Measurements from ENCODE around the gene HSPA4L. TPM values are rescaled to one million over a fixed set of nuclear protein-coding genes. Genes with fewer than 3 reads are reported as not detected.

HSPA4L gene
- total RNA-seq, 1 experiment from 2014 or later: 19.0 TPM

DNA sequence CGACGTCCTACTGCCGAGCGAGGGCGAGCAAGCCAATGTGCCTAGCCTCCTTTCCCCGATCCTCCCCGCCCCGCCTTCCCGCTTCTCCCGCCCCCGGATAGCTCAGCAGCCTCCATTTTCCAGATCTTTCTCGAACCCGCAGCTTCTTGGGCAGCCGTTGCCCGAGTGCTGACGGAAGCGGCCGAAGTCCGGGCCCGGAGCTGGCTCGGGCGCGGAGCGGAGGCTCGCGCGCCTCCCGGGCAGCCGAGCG, 172 bp upstream of the HSPA4L start:
- DNase-seq (ENCODE audit: low spot score): peak; percentile 85
- in situ Hi-C loops (cut with HindIII; ENCODE audit: low sequenced_read_pairs): no loop called here

DNA sequence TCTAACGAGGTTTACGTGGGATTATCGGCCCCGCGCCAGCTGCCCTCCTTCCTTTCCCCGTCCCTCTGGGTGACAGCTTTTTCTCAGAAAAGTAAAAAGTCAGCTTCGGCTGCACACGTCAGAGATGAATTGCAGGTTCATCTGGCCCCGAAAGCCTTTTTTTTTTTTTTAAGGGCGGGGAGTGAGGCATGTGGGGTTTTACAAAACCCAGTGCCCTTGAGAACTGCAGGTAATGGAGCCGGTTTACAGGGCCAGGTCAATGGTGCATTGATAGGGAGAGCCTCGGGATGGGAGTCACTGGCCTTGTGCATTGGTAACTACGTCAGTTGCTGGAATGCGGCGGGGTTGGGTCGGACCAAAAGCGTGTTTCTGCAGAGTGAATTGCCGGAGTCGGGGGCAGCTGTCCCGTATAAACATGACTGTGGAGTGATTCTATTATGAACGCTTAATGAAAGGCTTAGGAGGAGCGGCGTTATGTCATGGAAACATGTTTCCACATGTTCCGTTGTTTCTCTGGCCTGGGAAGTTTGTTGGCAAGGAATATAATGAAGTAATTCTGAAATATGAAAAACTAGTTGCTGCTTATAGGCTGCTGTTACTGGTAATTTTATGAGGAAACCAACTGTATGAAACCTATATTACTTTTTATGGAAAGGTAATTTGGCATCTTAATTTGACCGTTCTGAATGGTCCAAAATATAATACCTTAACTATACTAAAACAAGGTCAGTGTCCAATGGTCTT, 1.1 kb downstream of the HSPA4L start:
- DNase-seq (ENCODE audit: low spot score): peak; percentile 83
- in situ Hi-C loops (cut with HindIII; ENCODE audit: low sequenced_read_pairs): no loop called here

DNA sequence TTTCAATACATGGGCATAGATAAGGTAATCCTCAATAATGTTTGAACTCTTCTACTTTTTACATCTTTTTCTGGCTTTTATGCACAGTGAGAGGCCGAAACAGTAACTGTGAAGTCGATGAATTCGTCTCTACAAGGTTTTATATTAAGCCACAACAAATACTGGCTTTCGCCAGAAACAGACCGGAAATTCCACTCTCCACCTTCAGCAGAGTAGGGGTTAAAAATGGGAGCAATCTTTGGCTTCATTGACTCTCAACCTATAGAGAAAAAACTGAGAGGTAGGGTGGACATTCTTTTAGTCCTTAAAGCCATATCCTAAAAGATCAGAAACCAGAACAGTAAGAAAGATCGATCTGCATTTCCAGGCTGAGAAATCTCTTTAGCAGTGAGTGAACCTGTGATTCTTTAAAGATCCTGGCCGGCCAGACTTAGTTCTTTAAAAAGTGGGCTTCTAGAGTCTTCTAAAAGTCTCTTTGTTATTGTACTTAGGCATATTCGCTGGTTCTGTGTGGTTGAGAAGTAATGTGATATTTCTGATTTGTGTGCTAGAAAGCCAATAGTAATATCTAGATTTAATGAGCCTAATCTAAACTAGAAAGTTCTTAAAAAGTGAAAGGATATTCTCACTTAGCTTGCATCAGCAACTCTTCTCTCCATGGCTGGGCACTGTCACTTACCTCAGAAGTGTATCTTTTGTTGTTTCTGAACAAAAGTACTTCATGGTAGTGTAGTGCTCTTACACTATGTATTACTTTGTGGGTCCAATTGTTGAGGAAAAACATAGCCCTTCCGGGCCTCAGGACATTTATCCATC, 2.0 kb downstream of the HSPA4L start:
- in situ Hi-C loops (cut with HindIII; ENCODE audit: low sequenced_read_pairs): no loop called here
- peak; percentile 35 for DNase-seq (ENCODE audit: low spot score)

DNA sequence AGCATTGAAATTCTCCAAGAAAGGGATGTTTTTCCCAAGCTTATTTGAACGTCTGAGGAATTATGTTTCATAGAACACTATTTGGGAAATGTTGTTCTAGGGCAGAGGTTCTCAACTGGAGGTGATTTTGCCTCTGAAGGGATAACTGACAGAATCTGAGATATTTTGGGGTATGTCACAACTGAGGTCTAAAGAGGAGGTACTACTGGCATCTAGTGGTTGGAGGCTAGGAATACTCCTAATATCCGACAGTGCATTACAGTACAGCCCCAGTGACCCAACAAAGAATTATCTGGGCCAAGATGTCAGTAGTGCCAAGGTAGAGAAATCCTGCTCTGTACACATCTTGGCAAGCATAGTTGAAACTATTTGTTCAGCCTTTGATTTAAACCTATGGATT, 6.4 kb downstream of the HSPA4L start:
- in situ Hi-C loops (cut with HindIII; ENCODE audit: low sequenced_read_pairs): no loop called here
- DNase-seq (ENCODE audit: low spot score): no peak

DNA sequence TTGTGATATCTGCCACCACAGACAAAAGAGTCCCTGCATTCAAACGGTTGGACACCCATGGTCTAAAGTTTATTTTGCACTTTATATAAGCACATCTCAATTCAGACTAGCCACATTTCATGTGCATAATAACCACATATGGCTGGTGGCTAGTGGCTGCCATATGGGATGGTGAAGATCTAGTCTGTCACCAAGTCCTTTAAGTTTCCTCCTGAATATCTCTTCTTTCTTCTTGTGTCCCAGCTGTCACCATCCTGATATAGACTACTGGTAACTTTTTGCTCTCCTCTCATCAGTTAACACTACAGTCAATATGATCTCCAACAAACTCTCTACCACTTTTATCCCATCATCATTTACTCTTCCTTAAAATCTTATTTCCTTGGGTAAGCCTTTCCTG, 9.3 kb downstream of the HSPA4L start:
- DNase-seq (ENCODE audit: low spot score): no peak
- in situ Hi-C loops (cut with HindIII; ENCODE audit: low sequenced_read_pairs): no loop called here

DNA sequence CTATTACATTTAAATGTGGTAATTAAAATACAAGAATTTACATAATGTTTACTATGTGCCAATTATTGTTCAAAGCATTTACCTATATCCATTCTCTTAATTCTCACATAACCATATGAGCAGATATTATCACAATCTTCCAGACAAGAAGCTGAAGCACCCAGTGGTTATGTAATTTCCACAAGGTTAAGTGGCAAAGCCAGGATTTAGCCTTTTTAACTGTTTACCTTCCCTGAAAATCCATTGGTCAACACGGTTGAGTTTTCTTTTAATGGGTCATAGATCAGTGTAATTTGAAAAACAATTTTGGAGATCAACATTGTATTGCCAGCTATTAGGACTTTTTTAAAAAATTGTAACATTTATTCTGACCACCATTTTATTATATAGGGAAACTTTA, 11.4 kb downstream of the HSPA4L start:
- DNase-seq (ENCODE audit: low spot score): no peak
- in situ Hi-C loops (cut with HindIII; ENCODE audit: low sequenced_read_pairs): no loop called here

DNA sequence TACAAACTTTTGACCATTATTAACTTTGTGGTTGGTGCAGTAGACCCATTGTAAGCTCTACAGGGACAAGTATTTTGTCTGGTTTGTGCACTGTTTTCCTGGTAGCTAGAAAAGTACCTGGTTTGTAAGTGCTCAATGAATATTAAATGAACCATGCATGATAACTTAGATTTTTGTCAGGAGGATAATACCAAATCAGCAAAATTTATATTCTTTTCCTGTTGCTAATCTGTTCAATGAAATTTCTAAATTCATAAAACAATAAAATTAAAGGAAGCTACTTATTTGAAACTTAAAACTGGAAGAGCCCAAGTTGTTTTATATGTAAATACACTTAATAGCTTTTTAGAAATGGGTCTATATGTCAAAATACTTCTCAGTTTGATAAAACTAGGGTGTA, 17.6 kb downstream of the HSPA4L start:
- no peak for DNase-seq (ENCODE audit: low spot score)
- in situ Hi-C loops (cut with HindIII; ENCODE audit: low sequenced_read_pairs): no loop called here

DNA sequence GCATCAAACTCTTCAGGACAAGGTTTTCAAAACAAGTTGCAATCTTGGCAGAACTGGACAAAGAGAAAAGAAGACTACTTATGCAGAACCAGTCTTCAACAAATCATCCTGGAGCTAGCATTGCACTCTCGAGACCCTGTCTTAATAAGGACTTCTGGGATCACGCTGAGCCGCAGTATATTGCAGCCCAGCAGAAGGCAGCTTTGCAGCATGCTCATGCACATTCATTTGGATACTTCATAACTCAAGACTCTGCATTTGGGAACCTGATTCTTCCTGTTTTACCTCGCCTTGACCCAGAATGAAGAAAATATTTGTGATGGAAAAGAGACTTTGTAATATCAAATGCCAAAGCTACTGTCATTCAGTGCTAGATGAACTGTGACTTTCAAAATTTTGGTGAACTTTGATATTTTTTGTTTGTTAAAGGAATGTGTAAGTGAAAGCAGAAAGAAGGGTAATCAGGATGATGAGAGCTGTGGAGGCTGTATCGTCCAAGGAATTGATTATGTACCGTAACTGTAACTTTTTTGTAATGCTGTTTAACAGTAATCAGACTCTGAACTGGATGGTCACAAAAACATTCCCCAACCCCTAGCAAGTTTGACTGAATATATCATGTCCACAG, 27.2 kb downstream of the HSPA4L start:
- DNase-seq (ENCODE audit: low spot score): no peak
- in situ Hi-C loops (cut with HindIII; ENCODE audit: low sequenced_read_pairs): no loop called here

DNA sequence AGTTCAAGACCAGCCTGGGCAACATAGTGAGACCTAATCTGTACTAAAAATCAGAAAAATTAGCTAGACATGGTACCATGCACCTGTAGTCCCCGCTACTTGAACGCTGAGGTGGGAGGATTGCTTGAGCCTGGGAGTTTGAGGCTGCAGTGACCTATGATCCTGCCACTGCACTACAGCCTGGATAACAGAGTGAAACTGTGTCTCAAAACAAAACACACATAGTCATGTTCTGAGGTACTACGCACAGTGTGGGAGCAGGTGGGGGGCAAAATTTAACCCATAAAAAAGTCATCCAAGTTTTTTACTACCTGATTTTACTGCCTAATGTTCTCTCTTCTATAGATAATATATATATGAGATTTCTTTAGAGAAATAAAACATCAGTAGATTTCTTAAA, 28.4 kb downstream of the HSPA4L start:
- DNase-seq (ENCODE audit: low spot score): no peak
- in situ Hi-C loops (cut with HindIII; ENCODE audit: low sequenced_read_pairs): no loop called here

DNA sequence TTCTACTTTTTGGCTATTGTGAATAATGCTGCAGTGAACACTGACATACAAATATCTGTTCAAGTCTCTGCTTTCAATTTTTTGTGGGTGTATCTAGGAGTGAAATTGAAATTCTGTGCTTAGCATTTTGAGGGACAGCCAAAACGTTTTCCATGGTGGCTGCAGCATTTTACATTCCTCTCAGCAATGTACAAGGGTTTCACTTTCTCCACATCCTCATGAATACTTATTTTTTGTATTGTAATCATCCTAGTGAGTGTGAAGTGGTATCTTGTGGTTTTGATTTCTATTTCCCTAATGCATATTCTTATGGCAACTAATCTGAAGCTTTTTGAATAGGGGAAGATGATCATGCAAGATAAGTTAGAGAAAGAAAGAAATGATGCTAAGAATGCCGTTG, 40.3 kb downstream of the HSPA4L start:
- in situ Hi-C loops (cut with HindIII; ENCODE audit: low sequenced_read_pairs): no loop called here
- DNase-seq (ENCODE audit: low spot score): no peak

DNA sequence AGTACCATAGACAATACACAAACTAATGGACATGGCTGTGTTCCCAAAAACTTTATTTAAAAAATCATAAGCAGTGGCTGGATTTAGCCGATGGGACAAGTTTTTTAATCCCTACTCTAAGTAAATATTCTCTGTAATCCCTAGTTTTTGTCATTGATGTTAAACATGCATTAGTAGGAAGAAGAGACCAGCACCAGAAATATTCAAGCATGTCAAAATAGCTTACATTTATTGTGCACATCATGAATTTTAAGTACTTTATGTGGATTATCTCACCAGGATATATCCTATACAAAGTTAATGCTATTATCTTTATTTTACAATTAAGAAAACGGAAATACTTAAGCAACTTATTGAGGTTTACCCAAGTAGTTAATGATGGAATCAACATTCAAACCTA, 46.0 kb downstream of the HSPA4L start:
- no peak for DNase-seq (ENCODE audit: low spot score)
- in situ Hi-C loops (cut with HindIII; ENCODE audit: low sequenced_read_pairs): no loop called here

DNA sequence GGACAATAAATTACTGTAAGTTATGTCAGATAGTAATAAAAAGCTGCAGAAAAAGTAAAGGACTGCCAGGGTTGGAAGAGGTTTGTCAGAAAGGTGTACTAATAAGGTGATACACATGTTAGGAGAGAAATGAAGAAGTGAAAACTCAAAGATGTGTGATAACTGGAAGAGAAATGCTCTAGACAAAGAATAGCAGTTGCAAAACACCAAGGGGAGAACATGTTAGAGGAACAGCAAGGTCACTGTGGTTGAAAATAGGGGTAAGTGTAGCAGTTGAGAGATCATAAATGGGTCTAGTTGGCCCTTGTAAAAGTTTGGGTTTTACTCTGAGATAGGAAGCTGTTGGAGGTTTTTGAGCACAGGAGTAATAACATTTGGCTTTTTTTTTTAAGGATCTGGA, 46.9 kb downstream of the HSPA4L start:
- in situ Hi-C loops (cut with HindIII; ENCODE audit: low sequenced_read_pairs): no loop called here

DNA sequence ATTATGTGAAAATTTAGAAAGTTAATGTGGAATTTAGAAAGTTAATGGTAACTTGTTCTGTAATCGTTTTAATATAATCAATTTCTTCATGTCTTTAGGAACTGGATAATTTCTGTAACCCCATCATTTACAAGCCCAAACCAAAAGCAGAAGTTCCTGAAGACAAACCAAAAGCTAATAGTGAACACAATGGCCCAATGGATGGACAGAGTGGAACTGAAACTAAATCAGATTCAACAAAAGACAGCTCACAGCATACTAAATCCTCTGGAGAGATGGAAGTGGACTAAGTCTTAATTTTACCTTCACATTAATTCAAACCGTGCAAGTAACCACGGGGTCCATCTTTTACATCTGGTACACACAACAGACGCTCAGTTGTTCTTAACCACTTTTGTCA, 50.5 kb downstream of the HSPA4L start:
- in situ Hi-C loops (cut with HindIII; ENCODE audit: low sequenced_read_pairs): no loop called here

More for the DNA sequence above, 46.9 kb downstream of the HSPA4L start:
- no peak for DNase-seq (ENCODE audit: low spot score)

DNA sequence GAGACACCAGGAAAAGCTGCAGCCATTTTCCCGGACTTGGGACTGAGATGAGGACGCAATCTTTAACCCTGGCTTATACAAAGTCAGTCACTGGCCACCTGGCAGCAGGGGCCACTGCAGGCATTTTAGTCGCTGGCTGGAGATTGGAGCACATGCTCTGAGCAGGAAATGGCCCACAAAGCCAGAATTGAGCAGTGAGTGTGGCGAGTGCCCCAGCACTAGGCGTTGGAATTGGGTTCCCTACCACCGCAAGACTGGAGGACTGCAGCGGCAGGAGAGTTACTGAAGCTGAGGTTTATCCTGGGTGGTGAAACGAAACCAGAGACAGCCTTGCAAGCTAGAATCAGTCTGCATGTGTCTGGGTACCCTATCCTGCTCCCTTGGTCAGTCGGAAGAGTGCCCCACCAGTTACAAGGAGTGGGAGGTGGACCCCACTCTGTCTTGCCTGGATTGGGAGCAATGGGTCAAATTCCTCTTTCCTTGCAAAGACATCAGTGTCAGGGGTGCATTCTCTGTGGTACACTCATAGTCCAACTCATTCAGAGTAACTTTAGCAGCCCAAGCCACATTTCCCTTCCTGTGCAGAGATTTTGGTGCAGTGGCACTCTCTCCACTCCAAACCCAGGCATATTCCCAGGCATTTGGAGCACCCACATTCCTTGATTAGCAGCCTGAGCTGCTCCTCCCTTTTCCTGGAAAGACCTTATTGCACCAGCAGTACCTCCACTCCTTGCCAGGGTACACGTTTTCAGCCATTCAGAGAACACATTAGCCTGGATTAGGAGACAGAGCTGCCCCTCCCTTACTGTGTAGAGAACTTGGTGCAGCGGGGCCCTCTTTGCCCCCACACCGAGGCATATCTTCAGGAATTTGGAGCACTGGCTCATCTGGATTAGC, 61.8 kb downstream of the HSPA4L start:
- in situ Hi-C loops (cut with HindIII; ENCODE audit: low sequenced_read_pairs): no loop called here
- DNase-seq (ENCODE audit: low spot score): no peak

More for the DNA sequence above, 50.5 kb downstream of the HSPA4L start:
- no peak for DNase-seq (ENCODE audit: low spot score)

DNA sequence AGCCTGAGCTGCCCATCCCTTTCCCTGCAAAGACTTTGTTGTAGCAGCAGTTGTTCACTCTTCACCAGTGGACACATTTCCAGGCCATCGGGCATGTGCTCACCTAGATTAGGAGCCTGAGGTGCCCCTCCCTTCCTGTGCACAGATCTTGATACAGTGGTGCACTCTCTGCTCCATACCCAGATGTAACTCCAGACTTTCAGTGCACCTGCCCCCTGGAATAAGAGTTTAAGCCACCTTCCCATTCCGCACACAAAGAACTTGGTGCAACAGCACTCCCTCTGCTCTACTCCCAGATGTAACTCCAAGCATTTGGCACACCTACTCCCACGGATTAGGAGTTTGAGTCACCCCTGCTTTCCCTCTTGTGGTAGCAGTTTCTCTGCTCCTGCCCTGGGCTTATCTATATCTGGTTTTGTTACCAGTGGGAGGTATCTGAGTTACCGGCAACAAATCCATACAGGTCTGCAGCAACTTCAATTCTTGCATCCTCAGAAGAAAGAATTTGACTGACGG, 62.5 kb downstream of the HSPA4L start:
- in situ Hi-C loops (cut with HindIII; ENCODE audit: low sequenced_read_pairs): no loop called here
- DNase-seq (ENCODE audit: low spot score): no peak

DNA sequence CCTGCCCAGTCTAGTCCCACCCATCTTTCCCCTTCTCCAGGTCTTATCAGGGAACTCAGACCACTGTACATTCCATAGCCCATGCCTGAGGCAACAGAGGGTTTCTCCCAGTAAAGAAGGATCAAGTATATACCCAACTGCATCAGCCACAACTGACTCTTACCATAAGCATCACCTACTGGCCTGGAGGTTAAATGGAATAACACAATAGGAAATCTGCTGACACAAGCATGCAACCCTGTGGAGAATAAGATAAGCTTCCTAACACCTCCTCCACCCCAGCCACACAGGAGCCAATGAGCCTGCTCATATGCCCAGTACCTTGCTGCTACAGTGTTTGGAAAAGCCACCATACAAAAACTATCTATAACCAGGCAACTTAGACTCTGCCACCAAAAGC, 63.9 kb downstream of the HSPA4L start:
- in situ Hi-C loops (cut with HindIII; ENCODE audit: low sequenced_read_pairs): no loop called here
- DNase-seq (ENCODE audit: low spot score): no peak

DNA sequence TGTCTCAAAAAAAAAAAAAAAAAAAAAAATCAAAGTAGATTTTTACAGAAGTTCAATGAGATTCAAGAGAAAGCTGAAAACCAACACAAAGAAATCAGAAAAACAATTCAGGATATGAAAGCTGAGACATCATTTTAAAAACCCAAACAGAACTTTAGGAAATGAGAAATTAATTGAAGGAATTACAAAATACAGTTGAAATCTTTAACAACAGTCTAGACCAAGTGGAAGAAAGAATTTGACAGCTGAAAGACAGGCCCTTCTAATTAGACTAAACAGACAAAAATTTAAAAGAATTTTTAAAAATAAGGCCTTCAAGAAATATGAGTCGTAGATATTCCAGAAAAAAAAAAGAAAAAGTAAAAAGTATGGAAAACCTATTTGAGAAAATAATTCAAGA, 64.6 kb downstream of the HSPA4L start:
- no peak for DNase-seq (ENCODE audit: low spot score)
- in situ Hi-C loops (cut with HindIII; ENCODE audit: low sequenced_read_pairs): no loop called here

DNA sequence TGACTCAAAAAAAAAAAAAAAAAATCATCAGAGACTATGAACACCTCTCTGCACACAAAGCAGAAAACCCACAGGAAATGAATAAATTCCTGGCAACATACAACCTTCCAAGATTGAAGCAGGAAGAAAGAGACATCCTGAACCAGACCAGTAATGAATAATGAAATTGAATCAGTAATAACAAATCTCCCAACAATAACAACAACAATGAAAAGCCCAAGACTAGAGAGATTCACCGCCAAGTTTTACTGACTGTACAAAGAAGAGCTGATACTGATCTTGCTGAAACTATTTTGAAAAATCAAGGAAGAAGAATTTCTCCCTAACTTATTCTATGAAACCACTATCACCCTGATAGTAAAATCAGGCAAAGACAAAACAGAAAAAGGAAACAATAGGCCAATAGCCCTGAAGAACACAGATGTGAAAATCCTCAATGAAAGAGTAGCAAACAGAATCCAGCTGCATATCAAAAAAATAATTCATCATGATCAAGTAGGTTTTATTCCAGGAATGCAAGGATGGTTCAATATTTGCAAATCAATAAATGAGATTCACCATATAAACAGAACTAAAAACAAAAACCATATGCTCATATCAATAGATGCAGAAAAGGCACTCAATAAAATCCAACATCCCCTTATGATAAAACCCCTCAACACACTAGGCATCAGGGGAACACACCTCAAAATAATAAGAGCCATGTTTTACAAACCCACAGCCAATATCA, 67.5 kb downstream of the HSPA4L start:
- DNase-seq (ENCODE audit: low spot score): no peak
- in situ Hi-C loops (cut with HindIII; ENCODE audit: low sequenced_read_pairs): no loop called here

DNA sequence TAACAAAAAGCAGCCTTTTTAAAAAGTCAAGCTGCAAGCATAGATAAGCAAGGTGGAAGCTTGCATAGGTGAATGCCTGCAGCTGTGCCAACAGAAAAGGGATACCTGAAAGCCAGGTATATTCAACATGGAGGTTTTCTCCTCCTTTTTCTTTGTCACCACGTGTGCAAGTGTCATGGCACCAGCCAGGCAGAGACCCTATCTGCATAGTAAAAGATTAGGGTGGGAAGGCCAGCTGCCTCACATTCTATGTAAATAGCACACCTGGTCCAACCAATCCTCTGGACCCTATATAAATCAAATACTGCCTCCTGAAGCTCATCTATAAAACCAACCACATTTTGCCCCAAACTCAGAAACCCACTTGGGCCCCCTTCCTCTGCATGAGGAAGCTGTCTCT, 70.5 kb downstream of the HSPA4L start:
- in situ Hi-C loops (cut with HindIII; ENCODE audit: low sequenced_read_pairs): no loop called here
- DNase-seq (ENCODE audit: low spot score): no peak
